ENCODE data around the gene P2RY6.

DNA sequence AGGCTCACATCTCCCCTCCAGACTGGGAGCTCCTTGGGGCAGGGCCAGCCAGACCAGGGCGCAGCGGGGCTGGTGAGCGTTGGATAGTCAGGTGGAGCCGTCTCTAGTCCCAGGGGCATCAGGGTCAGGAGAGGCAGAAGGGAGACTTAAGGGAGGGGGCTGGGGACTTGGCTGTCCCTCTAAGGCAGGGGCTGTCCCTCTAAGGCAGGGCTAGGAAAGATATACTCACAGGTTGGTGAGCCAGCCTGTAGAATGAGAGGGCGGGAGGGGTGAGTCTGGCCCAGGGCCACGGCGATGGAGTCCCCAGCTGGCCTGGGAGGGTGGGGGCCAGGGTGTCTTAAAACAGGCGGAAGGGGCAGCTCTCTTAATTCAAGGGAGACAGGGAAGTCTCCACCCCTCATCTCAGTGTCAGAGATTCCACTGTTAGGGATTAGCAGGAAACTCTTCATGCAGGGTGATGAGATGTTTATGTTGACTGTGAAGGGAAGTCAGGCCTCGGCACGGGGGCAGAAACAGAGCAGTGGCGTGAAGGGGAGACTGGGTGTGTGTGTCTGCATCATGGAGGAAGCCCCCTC lies 42.7 kb upstream of the P2RY6 start:
- TF ChIP-seq, protein P1, sequence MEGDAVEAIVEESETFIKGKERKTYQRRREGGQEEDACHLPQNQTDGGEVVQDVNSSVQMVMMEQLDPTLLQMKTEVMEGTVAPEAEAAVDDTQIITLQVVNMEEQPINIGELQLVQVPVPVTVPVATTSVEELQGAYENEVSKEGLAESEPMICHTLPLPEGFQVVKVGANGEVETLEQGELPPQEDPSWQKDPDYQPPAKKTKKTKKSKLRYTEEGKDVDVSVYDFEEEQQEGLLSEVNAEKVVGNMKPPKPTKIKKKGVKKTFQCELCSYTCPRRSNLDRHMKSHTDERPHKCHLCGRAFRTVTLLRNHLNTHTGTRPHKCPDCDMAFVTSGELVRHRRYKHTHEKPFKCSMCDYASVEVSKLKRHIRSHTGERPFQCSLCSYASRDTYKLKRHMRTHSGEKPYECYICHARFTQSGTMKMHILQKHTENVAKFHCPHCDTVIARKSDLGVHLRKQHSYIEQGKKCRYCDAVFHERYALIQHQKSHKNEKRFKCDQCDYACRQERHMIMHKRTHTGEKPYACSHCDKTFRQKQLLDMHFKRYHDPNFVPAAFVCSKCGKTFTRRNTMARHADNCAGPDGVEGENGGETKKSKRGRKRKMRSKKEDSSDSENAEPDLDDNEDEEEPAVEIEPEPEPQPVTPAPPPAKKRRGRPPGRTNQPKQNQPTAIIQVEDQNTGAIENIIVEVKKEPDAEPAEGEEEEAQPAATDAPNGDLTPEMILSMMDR (IDR thresholded peaks at IDR 0.05; ENCODE audit: poor library complexity), result no peak
- TF ChIP-seq EZH2 (IDR thresholded peaks at IDR 0.05; ENCODE audit: borderline replicate concordance), result no peak
- no peak for TF ChIP-seq EZH2phosphoT487 (IDR thresholded peaks at IDR 0.05; ENCODE audit: low read depth, severe bottlenecking, unreplicated experiment)
